Panc1 (cell line): ENCODE results near the gene MACROH2A1. TPM values are rescaled to one million over a fixed set of nuclear protein-coding genes. Genes with fewer than 3 reads are reported as not detected.

ENCODE experiments used
- ATAC-seq: fragments of 200-7000 bp; cut with Tn5 transposase; 2 replicates; pipeline ENCODE4 v1.9.1; 2020; ENCODE audit warnings: mild to moderate bottlenecking, moderate library complexity
- BruUV-seq: library from RNA; stranded (reverse); fragments of 400-500 nt; replicated peaks from 2 replicates; lab custom pipeline; 2021; lab: Mats Ljungman, UMichigan
- CTCF ChIA-PET: fragments of 300-600 bp; sonication (Branson Sonifier 250); formaldehyde crosslinking; loops from one replicate; lab custom pipeline; 2022; ENCODE audit warnings: antibody characterized with exemption; lab: Charles Lee
- POLR2A ChIA-PET: fragments of 300-600 bp; sonication (Branson Sonifier 250); formaldehyde crosslinking; loops from one replicate; lab custom pipeline; 2022; ENCODE audit warnings: antibody characterized with exemption; lab: Charles Lee
- DNase-seq: peaks from one replicate; pipeline ENCODE4 v3.0.0-alpha.2; 2010; ENCODE audit warnings: low read depth, low spot score
- H3K27ac ChIP-seq: 2 replicates; pipeline ENCODE4 v1.5.1; 2011; ENCODE audit warnings: mild to moderate bottlenecking, low read length, inconsistent platforms
- H3K27me3 ChIP-seq: fragments of 200-500 bp; sonication (Bioruptor generic); 2 replicates; pipeline ENCODE4 v1.6.0; 2014; ENCODE audit warnings: low read length, inconsistent platforms; ENCODE audit not compliant: control insufficient read depth, insufficient read depth
- H3K36me3 ChIP-seq: fragments of 200-500 bp; sonication (Bioruptor generic); 2 replicates; pipeline ENCODE4 v1.5.1; 2014; ENCODE audit warnings: inconsistent platforms, mild to moderate bottlenecking, low read length, moderate library complexity; ENCODE audit not compliant: control insufficient read depth, insufficient read depth
- H3K4me1 ChIP-seq: 2 replicates; pipeline ENCODE4 v1.5.1; 2011; ENCODE audit warnings: inconsistent platforms, mild to moderate bottlenecking, low read length, moderate library complexity; ENCODE audit not compliant: control insufficient read depth, insufficient read depth
- H3K4me3 ChIP-seq, 2 experiments: 2 replicates each; pipeline ENCODE4 v1.5.1; 2011 to 2012; ENCODE audit warnings: low read depth in 2 of 2, low read length in 2 of 2, mild to moderate bottlenecking in 2 of 2, inconsistent platforms in 1 of 2, moderate library complexity in 1 of 2
- H3K9me3 ChIP-seq: fragments of 200-500 bp; sonication (Bioruptor generic); 2 replicates; pipeline ENCODE4 v1.5.1; 2014; ENCODE audit warnings: low read depth, mild to moderate bottlenecking, inconsistent platforms, low read length, moderate library complexity; ENCODE audit not compliant: control insufficient read depth, insufficient read depth
- CTCF ChIP-seq: fragments of 450-650 bp; IDR thresholded peaks from 2 replicates; pipeline ENCODE4 v1.5.1; 2017; ENCODE audit warnings: mild to moderate bottlenecking
- POLR2AphosphoS5 ChIP-seq: IDR thresholded peaks from 2 replicates; pipeline ENCODE4 v1.6.1; 2012; ENCODE audit warnings: mild to moderate bottlenecking, low read depth, low read length, moderate library complexity
- REST ChIP-seq, 2 experiments: IDR thresholded peaks; 2 replicates each; pipeline ENCODE4 v1.6.1; 2011 to 2012; ENCODE audit warnings: low read depth in 2 of 2, control low read depth in 1 of 2, low read length in 1 of 2, mild to moderate bottlenecking in 1 of 2, moderate library complexity in 1 of 2; ENCODE audit not compliant: insufficient read depth in 1 of 2
- SIN3A ChIP-seq: IDR thresholded peaks from 2 replicates; pipeline ENCODE4 v1.6.1; 2012; ENCODE audit warnings: low read depth, mild to moderate bottlenecking, low read length, moderate library complexity, borderline replicate concordance; ENCODE audit not compliant: insufficient read depth
- TCF7L2 ChIP-seq: IDR thresholded peaks from 2 replicates; pipeline ENCODE4 v1.6.1; 2011; ENCODE audit warnings: mild to moderate bottlenecking, low read depth, low read length, inconsistent platforms
- in situ Hi-C: cut with HindIII; loops from 2 replicates; pipeline ENCODE4 v1.10.0; 2016; ENCODE audit warnings: low sequenced_read_pairs, low pct_unique_long_range_greater_than_20kb
- intact Hi-C: fragments of 100-400 bp; cut with micrococcal nuclease; formaldehyde crosslinking; loops from one replicate; pipeline ENCODE4 v1.10.0; 2022; ENCODE audit not compliant: unreplicated experiment
- total RNA-seq: library from RNA; stranded (reverse); gene quantifications from one replicate; pipeline ENCODE4 v1.2.1, GENCODE V29; 2021; ENCODE audit not compliant: unreplicated experiment

The MACROH2A1 gene
- total RNA-seq, 1 experiment from 2014 or later: 162 TPM

- DNase-seq (no peak), ATAC-seq (no peak)
- in situ Hi-C loops (no loop called here), intact Hi-C loops (no loop called here)
- H3K4me3 ChIP-seq: no peak overlapping the region
- no peaks in the 10 kb centered on the region for H3K9me3 ChIP-seq
- CTCF ChIA-PET: no interaction called here
- TF ChIP-seq CTCF (no peak), TCF7L2 (no peak), REST (IDR thresholded peaks at IDR 0.05; ENCODE audit: insufficient read depth in 1 of 2, low read depth in 2 of 2, low read length in 1 of 2) (no peak), SIN3A (no peak), POLR2AphosphoS5 (no peak)
- H3K36me3 ChIP-seq: no peaks in the 10 kb centered on the region
- no peaks in the 10 kb centered on the region; the same call in 1 of the 2 replicates for H3K27me3 ChIP-seq
- POLR2A ChIA-PET: interaction anchor here (0.7 kb wide), 1 partner anchor 123 kb away, joined by 3 read pairs; no protein-coding TSS in a partner anchor
- H3K4me1 ChIP-seq: no peaks in the 10 kb centered on the region
- no peak overlapping the region for H3K27ac ChIP-seq
- no TSS peak for BruUV-seq
These were observed 76.3 kb downstream of the MACROH2A1 start for GRCh38 chr5:135322744-135323143.

GRCh38 chr5:135322271-135322670, 76.8 kb downstream of the MACROH2A1 start:
- TF ChIP-seq TCF7L2: no peak
- no peak for TF ChIP-seq POLR2AphosphoS5
- TF ChIP-seq REST (IDR thresholded peaks at IDR 0.05; ENCODE audit: insufficient read depth in 1 of 2, low read depth in 2 of 2, low read length in 1 of 2): no peak
- TF ChIP-seq SIN3A: no peak
- no peak for TF ChIP-seq CTCF
- CTCF ChIA-PET: no interaction called here
- H3K27me3 ChIP-seq: no peaks in the 10 kb centered on the region; the same call in 1 of the 2 replicates
- H3K27ac ChIP-seq: no peak overlapping the region
- no TSS peak for BruUV-seq
- no peak overlapping the region for H3K4me3 ChIP-seq
- in situ Hi-C loops: no loop called here
- intact Hi-C loops: no loop called here
- H3K4me1 ChIP-seq: no peaks in the 10 kb centered on the region
- no peaks in the 10 kb centered on the region for H3K36me3 ChIP-seq
- POLR2A ChIA-PET: no interaction called here
- no peaks in the 10 kb centered on the region for H3K9me3 ChIP-seq
- ATAC-seq (no peak), DNase-seq (no peak)
